D341Med (cell line): ENCODE data around the gene SMYD3.
A peak's percentile ranks its signal among the peaks of the same experiment; 100 is the strongest.
"Not testable (repeated sequence)": the region's sequence is repeated elsewhere in the genome, so short reads cannot be mapped to it uniquely, and the experiment has no call there.

Experiments
- DNase-seq: peaks from one replicate; pipeline ENCODE4 v3.0.0; 2012; ENCODE audit warnings: low spot score

SMYD3 gene

GRCh38 chr1:246351721-246352120 lies 155.4 kb downstream of the SMYD3 start:
- DNase-seq, result peak; percentile 15

GRCh38 chr1:246350745-246351144 lies 156.3 kb downstream of the SMYD3 start:
- no peak for DNase-seq

GRCh38 chr1:246343937-246344336 lies 163.1 kb downstream of the SMYD3 start:
- no peak for DNase-seq

- DNase-seq, result no peak
Observed at GRCh38 chr1:246343251-246343650, 163.8 kb downstream of the SMYD3 start.

- DNase-seq, result no peak
Observed at GRCh38 chr1:246338546-246338945, 168.5 kb downstream of the SMYD3 start.

GRCh38 chr1:246338098-246338497 lies 169.0 kb downstream of the SMYD3 start:
- DNase-seq, result no peak

GRCh38 chr1:246335151-246335550 lies 171.9 kb downstream of the SMYD3 start:
- no peak for DNase-seq

- no peak for DNase-seq
Observed at GRCh38 chr1:246333855-246334254, 173.2 kb downstream of the SMYD3 start.

GRCh38 chr1:246332078-246332477 lies 175.0 kb downstream of the SMYD3 start:
- DNase-seq, result no peak

- DNase-seq, result no peak
Observed at GRCh38 chr1:246329900-246330299, 177.2 kb downstream of the SMYD3 start.

GRCh38 chr1:246329292-246329691 lies 177.8 kb downstream of the SMYD3 start:
- not testable (repeated sequence) for DNase-seq

GRCh38 chr1:246324711-246325110 lies 182.4 kb downstream of the SMYD3 start:
- DNase-seq, result no peak

GRCh38 chr1:246324033-246324432 lies 183.0 kb downstream of the SMYD3 start:
- not testable (repeated sequence) for DNase-seq

GRCh38 chr1:246320286-246320685 lies 186.8 kb downstream of the SMYD3 start:
- DNase-seq, result no peak

GRCh38 chr1:246319083-246319714 lies 187.9 kb downstream of the SMYD3 start:
- peak; percentile 71 for DNase-seq

GRCh38 chr1:246318622-246319021 lies 188.5 kb downstream of the SMYD3 start:
- no peak for DNase-seq

GRCh38 chr1:246318036-246318359 lies 189.1 kb downstream of the SMYD3 start:
- DNase-seq, result no peak

- no peak for DNase-seq
Observed at GRCh38 chr1:246317332-246318035, 189.6 kb downstream of the SMYD3 start.

- DNase-seq, result no peak
Observed at GRCh38 chr1:246311461-246311860, 195.6 kb downstream of the SMYD3 start.

- DNase-seq, result no peak
Observed at GRCh38 chr1:246309247-246309884, 197.7 kb downstream of the SMYD3 start.

GRCh38 chr1:246308533-246309075 lies 198.5 kb downstream of the SMYD3 start:
- no peak for DNase-seq

- DNase-seq, result no peak
Observed at GRCh38 chr1:246306415-246307037, 200.6 kb downstream of the SMYD3 start.
